Stimulated activated CD4-positive, alpha-beta T cell treated with anti-CD3 and anti-CD28 coated beads, Interleukin-12 subunit alpha, Interleukin-12 subunit beta, amount 100 ng/mL, for 4 hours (primary cell): ENCODE results near the gene CCDC93.
"Not testable (repeated sequence)": the region's sequence is repeated elsewhere in the genome, so short reads cannot be mapped to it uniquely, and the experiment has no call there.

ENCODE experiments used
- DNase-seq: peaks from one replicate; pipeline ENCODE4 v3.0.0-alpha.2; 2020

Gene CCDC93

DNA sequence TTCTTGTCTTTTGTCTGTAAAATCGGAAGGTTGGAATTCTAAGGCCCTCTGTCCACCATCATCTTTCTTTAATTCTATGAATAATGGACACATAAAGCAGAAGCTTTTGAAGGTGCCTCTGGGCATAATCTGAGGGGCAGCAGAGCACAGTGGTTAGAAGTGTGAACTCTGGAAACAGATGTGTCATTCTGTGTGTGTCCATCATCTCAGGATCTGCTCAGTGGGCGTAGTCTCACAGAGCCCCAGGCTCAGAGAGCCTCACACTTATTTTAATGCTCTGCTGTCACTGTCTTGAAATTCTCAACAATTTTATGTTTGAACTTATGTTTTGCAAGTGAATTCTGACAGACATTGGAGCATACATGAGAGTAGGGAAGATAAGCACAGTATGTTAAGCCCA is 31.0 kb upstream of the CCDC93 start:
- no peak for DNase-seq

DNA sequence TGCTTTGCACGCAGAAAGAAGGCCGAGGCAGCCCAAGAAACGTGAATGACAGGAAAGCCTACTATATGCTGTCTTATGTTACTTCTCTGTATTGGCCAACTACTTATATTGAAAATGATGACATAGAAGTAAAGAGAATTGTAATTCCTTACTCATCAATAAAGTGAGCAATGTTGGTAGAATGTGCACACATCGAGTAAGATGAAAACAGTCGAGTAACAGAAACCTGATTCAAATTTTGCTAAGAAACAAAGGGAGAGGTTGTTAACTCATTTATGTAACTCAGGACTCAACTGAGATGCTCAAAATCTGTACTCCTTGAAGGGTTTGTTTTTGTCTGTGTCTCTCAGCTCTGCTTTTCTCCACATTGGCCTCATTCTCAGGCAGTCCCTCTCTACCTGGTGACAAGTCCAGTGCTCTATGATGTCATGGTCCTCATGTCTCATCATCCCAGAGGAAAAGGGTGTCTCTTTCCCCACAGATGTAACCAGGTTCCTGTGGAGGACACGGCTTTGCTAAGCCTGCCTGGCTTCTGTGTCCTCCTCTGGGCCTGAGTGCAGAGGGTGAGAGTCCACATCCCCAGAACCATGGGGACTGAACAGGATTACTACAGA is 30.3 kb upstream of the CCDC93 start:
- DNase-seq: no peak

DNA sequence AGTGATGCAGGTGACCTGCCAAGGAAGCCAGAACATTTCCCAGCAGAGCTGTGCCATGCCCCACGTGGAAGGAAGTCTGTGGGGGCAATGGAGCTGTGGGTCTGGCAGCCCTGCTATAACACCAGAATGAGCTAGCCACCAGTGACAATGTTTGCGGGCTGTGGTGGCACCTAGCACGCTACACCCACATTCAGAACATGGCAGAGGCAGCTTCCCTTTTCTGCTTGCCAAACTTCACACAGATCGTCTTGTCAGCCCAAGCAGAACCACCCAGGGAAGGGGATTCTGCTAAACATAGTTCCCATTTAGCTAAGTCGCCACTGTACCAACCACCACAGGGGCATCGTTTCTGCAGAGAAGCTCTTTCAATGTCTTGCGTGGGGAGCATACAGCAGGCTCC is 27.0 kb upstream of the CCDC93 start:
- DNase-seq: no peak

DNA sequence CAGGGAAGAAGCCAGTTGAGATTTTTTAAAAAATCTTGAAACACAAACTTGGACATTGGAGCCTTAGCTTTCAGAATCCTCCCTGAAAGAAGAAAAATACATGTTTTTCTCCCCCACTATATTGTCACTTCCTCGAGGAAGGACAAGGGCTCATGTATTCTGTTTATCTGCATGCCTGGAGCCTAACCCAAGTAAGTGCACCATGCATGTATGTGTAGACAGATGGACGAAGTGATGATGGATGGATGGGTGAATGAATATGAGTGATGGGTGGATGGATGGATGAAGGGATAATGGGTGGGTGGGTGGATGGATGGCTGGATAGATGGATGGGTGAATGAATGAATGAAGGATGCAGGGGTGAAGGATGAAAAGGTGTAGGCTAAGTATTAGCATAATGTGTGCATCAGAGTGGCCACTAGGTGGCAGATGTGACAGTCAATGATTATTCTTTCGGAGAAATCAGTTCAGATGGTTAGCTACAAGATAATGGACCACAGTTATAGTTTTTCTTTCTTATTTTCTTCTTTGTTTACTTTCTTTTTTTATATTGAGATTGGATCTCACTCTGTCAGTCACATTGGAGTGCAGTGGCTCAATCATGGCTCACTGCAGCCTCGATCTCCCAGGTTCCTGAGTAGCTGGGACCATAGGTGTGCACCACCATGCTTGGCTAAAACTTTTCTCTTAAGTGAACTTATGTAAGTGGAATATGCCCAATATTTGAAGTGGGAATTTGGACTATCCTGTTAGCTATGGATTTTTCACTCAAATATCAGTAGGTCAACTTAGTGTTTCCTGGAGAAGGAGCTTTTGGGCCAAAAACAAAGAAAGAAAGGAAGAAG is 18.5 kb upstream of the CCDC93 start:
- no peak for DNase-seq

DNA sequence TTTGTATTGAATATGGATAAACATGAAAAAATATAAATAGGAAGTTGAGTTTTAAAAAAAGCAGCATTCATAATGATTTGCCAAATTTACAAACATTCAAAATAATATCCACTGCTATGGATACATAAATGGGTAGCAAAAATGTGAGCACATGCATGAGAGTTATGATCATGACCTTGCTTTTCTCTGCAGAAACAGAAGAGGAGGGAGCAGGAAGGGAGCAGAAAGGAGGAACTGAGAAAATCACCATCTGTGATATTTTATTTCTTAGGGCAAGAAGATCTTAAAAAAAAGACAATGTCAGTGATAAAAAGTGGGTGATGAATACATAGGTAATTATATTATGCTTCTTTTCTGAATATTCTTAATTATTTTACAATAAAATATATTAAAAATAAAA is 17.7 kb upstream of the CCDC93 start:
- no peak for DNase-seq

DNA sequence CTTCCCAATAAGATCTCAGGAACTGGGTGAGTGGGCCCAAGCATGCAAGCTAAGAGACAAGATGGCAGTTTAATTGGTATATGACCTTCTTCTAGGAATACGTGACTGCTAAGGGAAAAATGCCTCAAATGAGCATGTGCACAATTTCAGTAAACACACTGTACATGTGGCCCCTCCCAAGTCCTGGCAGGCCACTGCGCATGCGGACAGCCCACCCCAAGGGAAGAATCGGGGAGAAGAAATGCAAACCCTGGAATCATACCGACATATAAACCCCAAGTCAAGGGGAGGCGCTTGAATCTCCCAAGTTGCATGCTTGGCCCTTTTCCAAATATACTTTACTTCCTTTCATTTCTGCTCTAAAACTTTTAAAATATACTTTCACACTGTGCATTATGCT is 15.2 kb upstream of the CCDC93 start:
- no peak for DNase-seq

DNA sequence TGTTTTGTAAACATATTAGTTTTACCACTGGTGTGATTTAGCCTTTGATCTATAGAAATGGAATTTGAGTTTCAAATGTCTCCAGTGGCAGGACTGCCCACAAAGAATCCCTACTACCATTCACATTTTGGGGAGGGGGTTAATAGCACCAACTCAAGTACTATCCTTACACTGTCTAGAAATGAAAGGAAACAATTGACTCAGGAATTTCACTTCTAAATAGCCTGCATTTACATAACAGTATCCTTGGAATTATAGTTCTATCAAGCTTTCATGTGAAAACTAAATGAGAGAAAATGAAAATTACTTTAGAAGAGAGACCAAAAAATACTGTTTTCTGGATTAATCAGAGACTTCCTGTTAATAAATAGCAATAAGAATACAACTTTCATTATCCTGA is 7.5 kb upstream of the CCDC93 start:
- DNase-seq: no peak

DNA sequence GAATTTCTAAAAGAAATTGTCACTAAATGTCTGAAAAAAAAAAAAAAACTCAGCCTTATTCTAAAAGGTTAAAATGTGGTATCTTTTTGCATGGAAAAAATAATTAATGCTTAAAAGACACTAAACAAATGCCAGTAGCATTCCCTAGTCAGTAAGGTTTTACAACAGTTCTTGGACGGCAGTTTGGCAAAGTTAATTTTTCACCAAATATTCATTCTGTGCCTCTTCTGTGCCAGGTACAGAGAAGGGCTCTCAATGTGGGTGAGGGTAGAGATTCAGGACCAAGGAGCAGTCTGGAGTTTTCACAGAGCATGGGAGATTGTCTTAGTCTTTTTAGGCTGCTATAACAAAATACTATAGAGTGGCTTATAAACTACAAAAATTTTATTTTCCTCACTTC is 6.0 kb upstream of the CCDC93 start:
- no peak for DNase-seq

DNA sequence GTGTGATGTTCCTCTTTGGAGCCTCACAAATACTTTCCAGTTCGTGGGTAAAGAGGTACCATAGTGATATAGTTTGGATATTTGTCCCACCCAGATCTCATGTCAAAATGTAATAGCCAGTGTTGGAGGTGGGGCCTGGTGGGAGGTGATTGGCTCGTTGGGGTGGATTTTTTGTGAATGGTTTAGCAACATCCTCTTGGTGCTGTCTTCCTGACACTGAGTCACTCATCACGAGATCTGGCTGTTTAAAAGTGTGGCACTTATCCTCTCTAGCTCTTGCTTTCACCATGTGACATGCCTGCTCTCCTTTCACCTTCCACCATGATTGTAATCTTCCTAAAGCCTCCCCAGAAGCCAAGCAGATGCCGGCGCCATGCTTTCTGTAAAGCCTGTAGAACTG is 3.0 kb upstream of the CCDC93 start:
- no peak for DNase-seq

DNA sequence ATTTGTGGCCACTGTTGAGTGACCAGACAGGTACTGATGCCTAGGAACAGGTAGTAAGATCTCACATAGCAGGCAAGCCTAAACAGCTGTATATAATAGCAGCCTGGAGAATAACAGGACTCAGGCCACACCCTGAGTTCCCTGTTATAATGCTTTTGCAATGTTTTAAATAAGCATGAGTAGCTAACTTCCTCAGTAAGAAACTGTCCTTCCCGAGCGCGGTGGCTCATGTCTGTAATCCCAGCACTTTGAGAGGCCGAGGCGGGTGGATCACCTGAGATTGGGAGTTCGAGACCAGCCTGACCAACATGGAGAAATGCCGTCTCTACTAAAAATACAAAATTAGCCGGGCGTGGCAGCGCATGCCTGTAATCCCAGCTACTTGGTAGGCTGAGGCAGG is 1.9 kb upstream of the CCDC93 start:
- not testable (repeated sequence) for DNase-seq

DNA sequence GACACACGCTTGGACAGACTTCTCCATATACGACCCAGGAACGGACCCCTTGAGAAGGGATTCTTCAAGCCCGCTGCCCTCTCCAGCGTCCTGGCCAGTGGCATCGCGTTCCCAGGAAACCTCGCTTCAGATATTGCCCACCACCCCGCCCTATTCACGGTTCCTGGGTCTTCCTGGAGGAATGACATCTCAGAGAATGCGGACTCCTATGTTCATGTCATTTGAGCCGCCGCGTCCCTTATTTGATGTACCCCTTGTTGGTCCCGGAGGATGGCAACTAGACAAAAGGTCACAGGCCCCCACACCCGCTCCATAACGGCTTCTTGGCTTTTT is 588 bp upstream of the CCDC93 start:
- DNase-seq: no peak

DNA sequence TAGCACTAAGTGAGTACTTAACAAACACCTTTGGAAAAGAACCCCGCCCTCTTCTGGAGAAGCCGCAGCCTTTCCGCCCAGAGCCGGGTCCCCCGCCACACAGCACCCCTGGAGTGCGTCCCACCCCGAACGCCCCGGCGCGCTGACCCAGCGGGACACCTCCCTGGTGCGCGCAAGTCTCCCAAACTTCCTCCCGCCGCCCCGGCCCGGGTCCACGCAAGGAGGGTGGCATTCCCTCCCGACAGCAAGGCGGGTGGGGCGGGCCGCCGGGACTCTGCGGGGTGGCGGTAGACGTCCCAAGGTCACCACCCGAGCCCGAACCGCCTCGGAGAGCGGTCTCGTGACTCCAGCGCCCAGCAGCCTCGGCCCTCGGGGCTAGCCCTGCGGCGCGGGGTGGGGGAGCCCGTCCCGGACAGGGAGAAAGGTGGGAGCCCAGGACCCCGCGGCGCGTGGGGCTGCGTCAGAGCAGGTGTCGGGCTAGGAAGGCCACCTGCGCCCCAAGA is 598 bp downstream of the CCDC93 start:
- peak; percentile 18 for DNase-seq

DNA sequence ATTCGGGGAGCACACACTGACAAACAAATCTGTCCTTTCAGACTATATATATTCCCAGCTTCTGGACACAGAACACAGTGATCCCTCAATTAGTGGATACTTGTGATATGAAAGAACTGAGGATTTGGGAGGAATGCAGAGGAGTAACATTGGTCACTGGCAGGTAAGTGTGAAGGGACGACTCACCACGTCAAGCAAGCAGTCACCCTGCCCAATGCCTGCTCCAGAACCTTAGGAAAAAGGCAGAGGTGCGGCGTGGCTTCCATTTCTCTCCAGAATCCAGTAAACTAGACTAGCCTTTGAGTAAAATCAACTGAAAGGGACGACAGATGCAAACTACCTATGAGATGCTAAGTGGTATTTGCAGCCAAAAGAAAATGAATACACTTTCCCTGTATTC is 1.1 kb downstream of the CCDC93 start:
- no peak for DNase-seq

DNA sequence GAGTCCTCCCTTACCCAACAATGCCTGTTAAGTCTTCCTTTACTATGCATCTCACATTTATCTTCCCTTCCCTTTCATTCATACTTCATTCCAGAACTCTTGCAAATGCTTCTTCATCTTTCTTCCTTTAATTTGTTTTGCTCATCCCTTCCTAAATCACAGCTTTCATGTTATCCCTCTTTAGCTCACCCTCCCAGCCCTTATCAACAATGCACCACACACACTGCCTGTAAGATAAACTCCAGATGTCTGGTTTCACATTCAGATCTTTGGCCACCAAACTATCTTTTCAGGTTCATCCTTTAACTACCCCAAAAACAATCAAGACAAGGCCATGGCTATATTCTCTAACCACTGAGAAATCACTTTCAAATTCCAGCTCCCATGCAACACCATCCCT is 3.4 kb downstream of the CCDC93 start:
- no peak for DNase-seq

DNA sequence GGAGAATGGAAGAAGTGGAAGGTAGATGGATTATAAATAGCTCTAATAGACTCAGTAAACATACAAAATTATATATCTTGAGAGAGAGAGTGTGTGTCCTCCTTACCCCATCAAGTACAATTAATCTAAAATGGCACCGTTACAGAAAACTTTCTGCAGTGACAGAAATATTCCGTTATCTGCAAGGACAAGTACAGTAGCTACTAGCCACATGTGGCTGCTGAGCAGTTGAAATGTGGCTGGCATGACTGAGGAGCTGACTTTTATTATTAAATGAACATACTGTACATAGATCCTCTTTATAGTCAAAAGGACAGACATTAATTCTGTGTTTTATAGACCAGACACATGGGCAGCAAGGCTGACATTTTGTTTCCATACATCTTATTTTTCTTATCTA is 7.0 kb downstream of the CCDC93 start:
- no peak for DNase-seq

DNA sequence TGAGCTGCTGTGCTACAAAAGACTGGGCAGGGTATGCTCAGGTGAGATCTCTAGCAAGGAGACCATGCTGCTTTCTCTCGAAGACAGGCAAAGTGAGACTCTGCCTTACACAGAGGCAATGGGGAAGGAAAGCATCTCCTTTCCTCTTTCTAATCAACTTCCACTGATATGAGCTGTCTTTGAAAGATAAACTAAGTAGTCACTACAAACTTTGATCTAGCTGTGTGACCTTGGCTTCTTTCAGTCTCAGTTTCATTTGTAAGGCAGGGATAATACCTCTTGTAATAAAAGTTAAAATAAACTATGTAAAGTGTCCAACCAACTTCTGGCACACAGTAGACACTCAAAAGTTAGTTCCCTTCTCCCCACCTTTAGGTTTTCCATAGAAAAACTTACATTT is 7.5 kb downstream of the CCDC93 start:
- DNase-seq: no peak

DNA sequence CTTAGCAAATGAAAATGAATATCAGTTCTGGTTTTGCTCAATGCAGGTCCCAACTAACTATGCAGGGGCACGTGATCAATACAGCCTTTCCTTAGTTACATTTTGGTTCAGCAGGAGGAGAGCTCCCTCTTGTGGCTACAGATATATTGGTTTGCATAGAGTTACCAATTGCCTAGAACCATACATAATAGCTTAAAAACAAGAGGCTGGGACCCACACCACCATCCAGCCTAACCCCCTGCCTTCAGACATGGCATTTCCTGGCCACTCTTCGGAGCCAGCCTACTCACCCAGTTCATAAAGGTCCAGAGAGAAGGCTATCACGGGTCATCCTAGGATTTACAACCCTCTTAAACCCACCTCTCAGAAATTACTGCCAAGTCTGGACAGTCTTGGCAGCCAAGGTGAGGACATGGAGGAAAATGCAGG is 10.5 kb downstream of the CCDC93 start:
- DNase-seq: no peak

DNA sequence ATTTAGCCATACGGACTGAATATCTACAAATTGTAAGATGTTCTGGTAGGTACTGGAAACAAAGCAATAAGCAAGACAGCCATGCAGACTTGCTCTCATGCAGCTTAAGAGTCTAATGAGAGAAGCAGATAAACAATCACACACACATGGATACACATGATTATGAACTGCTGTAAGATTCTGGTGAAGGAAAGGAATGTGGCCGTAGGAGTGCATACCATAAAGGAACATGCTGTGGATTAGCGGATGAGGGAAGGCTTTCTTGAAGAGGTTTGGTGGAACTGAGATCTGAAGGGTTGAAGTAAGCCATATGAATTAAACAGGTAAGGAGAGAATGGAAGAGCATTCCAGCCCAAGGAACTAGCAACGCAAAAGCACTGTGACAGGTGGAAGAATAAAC is 13.8 kb downstream of the CCDC93 start:
- DNase-seq: no peak

DNA sequence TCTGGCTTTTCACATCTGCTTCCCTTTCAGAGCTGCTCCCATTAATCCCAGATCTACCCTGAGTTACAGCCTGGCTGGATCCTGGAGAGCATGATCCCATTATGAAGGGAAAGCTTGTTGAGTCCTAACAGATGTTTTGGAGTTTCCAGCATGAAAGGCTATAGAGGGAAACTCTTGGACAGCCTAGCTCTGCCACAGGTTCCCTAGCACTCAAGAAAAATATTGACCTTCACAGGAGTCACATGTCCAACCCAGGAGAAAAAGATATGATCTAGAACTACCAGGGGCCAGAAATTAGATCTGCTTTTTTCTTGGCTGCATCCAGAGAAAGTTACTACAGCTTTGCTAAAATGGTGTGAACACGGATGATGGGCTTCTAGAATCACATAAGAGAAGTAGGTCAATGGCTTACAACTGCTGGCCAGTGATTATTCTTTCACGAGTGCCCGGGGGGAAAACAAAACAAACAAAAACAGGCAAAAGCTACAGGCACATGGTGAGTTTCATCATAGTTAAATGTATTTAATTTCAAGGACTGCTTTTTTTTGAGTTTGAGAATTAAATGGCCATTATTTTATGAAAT is 15.9 kb downstream of the CCDC93 start:
- DNase-seq: no peak

DNA sequence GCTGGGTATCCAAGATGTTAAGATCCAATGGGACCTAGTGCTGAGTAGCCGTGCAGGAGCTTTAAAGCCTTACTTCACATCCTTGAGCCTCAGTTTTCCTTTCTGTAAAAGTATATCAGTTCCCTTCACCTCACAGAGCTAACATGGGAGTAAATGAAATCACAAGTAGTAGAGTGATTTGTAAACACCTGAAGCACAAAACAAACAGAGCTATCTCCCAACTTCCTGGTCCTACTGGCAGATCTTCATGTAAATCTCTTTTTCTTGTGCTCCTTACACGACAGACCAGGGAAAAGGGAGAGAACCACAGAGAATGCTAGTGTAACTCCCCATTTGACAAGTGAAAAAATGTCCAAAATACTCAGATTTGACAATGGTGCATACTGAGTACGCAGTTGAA is 17.3 kb downstream of the CCDC93 start:
- DNase-seq: no peak

DNA sequence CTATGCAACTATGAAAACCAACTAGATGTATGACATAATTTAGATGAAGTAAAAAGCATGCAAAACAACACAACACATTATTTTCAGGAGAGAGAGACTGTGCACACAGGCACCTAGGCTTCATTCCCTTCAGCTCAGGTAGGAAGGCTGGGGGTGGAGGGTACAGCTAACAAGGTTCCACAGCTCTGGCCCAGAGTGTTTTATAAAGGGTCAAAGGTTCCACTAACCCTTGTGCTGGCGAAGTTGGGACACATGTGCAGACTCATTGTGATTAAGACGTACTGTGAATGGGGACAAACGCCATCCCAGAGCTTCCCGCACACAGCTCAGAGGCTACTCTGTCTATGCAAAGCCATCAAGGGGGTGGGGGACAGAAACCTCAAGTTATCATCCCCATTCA is 19.1 kb downstream of the CCDC93 start:
- DNase-seq: no peak

DNA sequence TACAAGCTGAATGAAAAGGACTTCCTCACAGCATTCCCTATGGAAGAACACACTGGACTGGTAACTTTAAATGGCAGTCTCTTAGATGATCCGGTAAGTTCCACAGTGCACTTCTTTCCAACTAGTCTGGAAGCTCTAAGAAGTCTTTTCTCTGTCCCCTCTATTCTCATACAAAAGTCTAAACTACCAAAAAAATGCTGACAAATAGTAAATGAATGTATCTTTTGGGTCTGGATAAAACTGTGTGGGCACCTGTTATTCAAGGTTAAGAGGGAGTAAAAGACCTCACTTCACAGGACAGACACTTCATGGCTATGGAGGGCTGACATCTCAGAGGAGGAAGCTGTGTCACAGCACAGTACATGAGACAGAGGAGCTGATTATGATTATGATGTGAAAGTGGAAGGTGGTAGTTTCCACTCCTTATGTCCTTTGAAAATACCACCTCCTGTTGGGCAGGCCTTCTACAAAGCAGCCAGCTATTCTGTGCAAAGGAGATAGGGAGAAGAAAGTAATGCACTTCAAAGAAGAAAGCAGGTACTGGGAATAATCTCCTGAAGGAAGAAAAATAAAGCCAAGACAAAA is 23.9 kb downstream of the CCDC93 start:
- DNase-seq: no peak

DNA sequence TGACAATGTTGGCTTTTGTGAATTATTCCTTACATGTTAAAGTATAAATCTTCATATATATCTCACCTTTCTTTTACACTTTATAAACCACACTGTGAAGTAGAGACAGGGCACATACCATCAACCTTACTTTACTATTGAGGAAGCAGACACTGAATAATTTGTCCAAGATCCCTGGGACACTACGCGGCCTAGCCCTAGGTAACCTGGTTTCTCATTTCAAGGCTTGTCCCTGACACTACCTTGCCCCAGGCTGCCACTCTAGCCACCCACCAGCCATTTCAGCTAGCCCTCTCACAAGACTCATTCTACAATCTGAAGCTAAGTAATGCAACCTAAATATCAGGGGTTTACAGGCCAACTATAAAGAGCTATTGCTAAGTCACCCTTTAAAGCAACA is 26.7 kb downstream of the CCDC93 start:
- no peak for DNase-seq

DNA sequence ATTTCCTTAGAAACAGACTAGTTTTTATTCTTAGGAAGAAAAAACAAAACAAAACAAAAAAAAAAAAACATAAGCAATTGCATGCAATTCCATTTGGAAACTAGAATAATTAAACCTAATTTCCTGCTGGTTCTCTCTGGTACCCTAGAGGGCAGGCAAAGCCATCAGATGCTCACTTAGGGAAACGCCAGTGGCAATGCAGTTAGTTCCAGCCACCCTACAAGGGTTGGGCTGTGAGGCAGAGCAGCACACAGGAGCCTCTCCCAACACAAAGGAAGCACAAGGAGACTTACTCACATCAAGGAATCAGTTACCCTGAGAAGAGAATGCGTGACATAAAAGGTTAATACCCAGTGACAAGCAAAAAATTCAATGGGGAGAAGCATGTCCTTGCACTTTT is 28.8 kb downstream of the CCDC93 start:
- DNase-seq: no peak
